ENCODE measurements around the gene ASCC2. TPM values are rescaled to one million over a fixed set of nuclear protein-coding genes. Genes with fewer than 3 reads are reported as not detected.

Gene ASCC2
- polyA plus RNA-seq, 3 donors, result 36.7 to 43.0 (median 39.6) TPM

DNA sequence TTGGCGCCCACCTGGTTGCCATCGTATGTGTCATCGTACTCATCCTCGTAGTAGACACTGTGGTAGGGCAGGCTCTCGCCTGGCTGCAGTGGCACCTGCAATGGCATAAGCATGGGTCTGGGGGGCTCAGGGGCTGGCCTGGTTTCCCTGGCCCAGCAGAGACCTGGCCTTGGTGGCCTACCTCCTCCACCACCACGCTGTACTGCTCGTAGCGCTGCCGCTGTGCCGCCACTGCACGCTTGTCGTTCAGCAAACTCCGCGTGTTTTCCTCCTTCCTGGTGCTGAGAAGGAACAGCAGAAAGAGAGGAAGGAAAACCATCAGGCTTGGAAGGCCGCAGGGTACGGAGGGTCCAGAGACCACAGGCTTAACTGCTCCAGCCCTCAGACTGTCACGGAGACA lies 44.7 kb downstream of the ASCC2 start:
- DNase-seq (ENCODE audit: low read depth in 3 of 3, low spot score in 2 of 3), result no peak

DNA sequence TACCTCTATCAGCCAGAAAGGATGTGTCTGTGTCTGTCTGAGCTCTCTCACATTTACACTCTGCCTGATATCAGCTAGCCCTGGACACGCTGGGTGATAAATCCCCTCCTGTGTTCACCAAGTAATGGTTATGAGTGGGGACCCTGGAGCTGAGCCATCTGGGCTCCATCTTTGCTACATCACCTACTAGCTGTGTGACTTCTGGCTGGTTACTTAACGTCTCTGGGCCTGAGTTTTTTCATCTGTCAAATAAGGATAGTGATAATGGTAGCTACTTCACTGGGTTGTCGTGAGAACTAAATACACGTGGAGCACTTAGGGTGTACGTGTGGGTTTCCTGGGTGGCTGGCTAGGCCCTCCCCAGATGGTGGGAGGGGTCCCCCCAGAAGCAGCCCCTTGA lies 48.0 kb downstream of the ASCC2 start:
- no peak for DNase-seq (ENCODE audit: low read depth in 3 of 3, low spot score in 2 of 3)

DNA sequence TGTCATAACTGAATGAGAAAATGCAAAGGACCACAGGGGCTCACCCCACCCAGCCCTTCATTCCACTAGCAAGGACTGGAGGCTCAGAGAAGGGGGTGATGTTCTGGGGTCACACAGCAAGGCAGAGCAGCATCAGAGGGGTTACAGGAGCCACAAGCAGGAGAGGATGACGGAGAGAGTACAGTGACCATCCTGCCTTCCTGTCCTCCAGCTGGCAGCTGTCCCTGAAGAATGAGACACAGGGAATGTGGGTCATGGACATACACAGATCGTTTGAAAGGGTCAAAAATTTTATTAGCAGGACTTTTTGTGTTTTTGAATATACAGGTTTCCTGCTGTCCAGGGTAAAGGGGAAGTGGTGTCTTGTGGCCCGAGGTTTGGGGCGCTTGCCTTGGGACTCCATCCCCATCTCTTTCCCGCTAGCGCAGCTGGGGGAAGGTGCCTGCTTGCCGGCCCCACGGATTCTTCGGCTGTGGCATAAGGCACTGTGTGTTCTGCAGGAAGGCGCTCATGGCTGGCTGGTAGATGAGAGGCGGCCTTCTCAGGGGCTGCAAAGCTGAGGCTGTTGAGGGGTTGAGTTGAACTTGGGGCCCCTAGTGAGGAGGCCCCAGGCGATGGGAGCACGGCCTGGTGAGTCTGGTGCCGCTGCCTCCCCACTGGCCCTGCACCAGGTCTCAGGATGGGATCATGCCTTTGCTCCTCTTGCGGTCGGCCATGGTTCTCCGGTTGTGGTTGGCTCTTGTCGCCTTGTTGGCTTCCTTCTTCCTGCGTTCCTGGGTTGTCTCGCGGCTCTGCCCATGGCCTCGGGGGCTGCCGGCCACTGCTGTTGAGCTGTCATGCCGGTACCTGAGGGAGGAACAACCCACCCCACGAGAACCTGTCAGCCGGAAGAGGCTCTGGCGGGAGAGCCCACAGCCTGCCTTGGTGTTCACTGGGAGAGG lies 49.5 kb downstream of the ASCC2 start:
- DNase-seq (ENCODE audit: low read depth in 3 of 3, low spot score in 2 of 3), result no peak

DNA sequence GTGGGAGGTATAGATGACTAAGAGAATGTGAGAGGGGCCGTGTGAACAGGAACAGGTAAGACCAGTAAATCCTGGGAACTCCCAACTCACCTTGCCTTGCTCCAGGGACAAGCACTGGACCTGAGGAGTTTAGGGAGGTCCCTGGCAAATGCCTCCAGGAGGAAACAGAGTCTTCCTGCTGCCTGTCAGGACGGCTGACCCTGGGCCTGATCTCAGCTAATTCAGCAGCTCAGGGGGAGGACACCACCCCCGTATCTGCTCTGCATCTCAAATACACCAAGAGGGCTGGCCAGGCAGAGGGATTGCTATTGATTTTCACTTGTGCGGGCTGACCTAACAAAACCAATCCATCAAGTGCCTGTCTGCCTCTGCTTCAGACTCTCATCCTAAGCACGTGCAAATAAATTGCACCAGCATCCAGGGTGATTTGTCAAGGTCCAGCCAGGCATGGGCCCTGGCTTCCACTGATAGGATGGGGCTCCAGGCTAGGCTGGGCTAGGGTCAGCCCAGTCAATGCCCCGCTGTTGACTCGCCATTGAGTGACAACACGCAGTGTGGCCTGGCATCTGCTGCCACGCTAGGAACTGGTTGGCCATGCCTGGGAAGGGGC lies 50.6 kb downstream of the ASCC2 start:
- DNase-seq (ENCODE audit: low read depth in 3 of 3, low spot score in 2 of 3), result no peak

DNA sequence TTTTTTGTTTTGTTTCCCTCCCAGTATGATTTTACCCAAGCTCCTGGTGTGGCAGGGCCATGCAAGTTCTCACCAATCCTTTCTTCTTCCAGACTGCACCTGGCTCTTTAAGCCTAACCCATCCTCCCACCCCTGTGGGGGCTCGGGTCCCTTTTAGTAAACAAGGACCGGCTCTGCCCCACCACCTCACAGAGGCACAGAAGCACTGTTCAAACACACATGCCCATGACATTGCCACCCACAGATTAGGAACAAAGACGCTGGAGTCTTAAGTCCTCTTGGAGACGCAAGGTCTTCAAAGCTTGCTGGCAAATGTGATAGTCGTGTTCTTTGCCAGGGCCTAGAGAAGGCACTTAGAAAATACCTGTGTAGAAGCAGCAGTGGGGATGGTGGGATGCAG lies 52.0 kb downstream of the ASCC2 start:
- no peak for DNase-seq (ENCODE audit: low read depth in 3 of 3, low spot score in 2 of 3)

DNA sequence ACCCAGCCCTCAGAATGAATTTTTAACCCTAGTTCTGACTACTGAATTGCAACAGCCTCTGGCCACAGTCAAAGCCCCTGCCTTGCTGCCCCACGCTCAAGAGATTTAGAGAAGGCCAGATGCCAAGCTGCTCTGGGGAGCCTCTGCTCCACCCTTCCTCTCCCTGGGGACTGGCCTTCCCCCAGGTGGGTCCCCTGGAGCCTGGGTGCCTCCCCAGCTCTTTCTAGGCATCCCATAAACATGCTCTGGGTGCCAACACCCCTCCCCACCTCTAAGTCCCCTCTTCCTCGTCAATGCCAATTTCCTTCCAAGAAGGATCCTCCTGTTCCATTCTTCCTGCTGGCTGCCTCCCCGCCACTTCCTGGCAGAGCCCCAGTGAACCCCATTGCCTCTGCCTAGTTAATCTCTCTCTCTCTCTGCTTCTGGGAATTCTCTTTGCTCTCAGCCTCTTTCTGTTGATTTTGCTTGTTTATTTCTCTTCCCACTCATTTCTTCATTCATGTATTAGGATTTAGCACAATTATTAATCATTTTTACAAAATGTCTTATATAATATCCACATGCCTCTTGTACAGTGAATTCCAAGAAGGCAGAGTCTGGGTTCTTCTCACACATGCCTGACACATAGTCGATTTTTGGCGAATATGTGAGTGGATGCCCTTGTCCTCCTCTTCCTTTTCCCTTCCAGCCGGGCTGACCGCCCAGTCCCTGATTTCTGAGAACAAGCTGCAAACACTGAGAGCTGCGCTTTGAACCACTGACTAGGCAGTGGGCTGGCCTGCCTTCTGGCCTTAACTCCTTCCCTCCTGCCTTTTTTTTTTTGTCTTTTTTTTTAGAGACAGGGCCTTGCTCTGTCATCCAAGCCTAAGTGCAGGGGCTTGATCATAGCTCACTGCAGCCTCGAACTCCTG lies 53.4 kb downstream of the ASCC2 start:
- no peak for DNase-seq (ENCODE audit: low read depth in 3 of 3, low spot score in 2 of 3)

DNA sequence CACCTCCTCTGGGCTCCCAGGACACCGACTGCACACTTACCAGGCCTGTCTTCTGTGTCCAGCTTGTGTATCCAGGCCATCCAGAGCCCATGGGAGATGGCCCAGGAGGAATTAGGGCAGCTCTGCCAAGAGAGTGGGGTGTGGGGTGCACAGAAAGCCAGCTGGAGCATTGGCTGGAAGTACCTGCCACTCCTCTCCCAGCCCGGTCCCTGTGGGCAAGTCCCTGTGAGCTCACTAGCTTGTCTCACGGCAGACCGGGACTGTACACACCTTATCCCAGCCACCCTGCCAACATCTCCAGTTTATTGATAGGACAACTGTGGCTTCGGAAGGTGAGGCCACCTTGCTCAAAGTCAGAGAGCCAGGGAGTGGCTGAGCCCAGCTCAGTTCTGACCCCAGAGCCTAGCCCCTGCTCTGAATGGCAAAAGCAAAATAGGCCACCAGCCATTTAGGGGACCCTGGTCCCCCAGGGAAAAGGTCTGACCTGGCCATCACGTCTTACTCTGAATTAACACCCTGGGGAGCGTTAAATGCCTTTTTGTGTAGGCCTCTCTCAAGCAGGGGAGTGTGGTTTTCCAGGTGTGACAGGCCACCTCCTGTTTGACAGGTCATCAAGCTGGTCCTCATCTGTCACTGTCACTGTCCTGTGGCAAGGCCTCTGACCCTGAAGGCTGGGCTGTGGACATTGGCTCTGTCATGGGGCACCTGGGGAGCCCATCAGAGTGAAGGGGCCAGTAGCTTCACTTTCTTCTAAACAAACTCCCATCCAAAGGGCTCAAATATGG lies 55.8 kb downstream of the ASCC2 start:
- no peak for DNase-seq (ENCODE audit: low read depth in 3 of 3, low spot score in 2 of 3)

DNA sequence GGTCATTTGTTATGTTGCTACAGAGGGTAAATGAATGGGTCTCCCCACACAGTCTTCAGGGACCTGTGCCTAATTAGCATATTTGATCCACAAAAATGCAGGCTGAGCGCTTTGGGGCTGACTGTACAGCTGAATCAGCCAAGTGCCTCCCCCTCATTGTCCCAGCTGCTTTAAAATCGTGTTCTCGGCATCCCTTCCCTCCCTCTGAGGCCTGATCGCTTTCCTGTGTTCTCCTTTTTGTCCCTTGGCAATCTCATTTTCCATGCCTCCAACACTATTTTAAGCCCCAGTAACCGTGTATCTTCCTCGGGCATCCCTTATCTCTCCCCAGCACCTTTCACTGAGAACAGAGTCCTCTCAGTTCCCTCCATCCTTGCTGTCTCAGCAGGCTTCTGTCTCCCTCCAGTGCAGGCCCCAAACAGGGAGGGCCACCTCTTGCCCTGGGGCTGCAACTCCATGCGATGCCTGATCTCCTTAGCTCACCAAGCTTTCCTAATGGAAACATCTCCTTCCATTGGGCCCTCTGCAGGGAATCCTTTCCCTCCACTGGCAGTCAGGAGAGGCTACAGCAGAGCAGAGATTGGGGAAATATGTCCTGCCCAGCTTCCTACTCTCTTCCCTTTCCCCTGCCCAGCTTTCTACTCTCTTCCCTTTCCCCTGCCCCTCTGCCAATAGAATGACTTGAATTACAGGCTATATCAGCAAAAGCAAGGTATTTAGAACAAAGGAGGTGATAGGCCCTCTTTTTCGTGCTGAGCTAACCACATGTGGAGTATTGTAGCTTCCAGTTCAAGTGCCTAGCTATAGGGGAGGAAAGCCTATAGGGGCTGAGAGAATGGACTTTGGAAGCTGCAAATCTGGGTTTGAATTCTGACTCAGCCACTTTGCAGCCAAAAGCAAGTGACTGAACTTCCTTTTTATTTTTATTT lies 57.1 kb downstream of the ASCC2 start:
- DNase-seq (ENCODE audit: low read depth in 3 of 3, low spot score in 2 of 3), result no peak

DNA sequence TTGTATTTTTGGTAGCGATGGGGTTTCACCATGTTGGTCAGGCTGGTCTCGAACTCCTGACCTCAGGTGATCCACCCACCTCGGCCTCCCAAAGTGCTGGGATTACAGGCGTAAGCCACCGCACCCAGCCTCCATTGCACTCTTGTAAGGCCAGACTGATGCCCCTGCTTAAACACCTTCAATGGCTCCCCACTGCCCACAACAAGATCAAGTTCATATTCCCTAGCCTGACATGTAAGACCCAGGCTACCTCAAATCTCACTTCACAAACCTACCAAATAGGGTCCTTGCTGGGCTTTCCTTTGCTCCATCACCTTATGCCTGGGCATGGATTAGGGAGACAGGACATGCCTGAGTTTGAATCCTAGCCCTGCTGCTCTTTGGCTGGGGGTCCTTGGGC lies 57.9 kb downstream of the ASCC2 start:
- DNase-seq (ENCODE audit: low read depth in 3 of 3, low spot score in 2 of 3), result no peak

DNA sequence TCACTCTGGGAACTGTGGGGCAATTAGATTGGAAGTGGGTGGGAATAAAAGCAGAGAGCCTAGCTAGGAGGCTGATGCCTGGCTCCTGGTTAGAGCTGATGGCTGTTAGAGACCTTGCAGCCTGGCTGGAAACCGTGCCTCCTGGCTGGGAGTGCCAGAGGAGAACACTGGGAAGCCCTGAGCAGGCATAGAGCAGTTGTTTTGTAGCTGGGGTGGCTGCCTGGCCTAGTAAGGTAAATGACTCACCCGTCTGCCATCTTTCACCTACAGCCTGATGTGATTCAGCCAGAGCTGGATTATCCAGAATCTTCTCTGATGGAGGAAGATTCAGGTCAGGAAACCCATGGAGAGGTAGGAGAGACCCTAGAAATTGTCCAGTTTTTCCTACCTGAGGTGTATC lies 64.8 kb downstream of the ASCC2 start:
- DNase-seq (ENCODE audit: low read depth in 3 of 3, low spot score in 2 of 3), result no peak

DNA sequence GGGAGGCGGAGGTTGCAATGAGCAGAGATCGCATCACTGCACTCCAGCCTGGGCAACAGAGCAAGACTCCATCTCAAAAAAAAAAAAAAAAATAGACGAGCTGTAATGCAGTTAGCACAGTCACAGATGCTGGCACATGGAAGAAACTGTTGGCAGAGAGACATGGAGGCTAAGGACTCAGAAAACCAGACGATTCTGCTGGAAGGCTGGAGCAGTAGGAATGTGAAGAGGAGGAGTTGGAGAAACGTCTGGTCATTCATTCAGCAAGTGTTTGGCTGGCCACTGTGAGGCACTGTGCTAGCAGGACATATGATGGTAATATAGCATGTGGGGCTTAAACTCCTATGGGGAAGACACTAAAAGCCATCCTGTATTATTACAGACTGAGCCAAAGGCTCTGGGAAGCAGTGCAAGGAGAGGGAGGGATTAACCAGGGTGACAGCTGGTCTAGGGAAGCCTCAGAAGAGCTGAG lies 65.9 kb downstream of the ASCC2 start:
- DNase-seq (ENCODE audit: low read depth in 3 of 3, low spot score in 2 of 3), result no peak

DNA sequence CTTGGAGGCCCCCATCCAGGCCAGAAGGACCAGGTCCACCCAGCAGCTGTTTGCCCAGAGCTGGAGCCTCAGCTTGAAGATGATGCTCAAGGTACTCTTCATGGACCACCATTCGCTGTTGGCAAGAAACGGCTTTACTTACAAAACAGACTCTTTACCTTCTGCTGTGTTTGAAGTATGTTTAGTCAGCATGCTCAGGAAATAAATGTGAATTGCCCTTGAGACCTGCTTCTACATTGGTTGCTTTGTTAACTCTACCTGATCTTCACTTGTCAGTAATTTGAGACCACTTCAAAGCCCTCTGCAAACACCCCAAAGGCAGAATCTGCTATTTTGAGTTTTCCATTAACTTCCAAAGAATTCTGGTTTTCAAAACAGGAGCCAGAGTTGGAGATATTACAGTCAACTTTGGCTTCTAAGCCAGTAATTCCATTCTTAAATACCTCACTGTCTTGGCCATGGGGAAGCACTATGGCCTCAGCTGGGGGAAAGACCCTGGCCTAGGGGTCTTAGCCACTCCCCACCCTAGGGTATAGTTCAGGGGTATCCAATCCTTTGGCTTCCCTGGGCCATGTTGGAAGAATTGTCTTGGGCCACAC lies 68.3 kb downstream of the ASCC2 start:
- DNase-seq (ENCODE audit: low read depth in 3 of 3, low spot score in 2 of 3), result no peak

DNA sequence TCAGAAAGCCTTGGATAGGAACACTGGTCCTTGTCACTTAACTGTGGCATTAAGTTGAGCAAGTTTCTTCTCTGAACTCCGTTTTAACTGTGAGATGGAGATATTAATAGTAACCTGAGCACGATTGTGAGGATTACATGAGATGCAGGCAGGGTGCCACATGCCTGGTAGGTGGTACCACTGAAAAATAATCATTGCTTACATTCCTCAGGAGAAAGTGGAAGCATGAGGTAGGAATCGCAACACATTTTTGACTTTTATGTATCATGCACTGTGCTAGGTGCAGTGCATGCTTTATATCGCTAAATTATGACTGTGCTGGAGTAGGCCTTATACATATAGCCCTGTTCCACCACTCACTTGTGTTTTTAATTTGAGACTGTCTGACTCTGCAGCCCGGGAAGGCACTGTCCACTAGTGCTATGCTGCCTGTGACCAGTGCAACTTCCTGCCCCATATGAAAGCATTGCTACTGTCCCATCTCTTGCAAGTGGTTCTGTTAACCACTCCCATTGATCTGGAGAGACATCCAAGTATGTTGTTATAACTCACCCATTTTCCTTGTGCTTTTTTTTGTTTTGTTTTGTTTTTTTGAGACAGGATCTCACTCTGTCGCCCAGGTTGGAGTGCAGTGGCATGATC lies 69.9 kb downstream of the ASCC2 start:
- no peak for DNase-seq (ENCODE audit: low read depth in 3 of 3, low spot score in 2 of 3)

DNA sequence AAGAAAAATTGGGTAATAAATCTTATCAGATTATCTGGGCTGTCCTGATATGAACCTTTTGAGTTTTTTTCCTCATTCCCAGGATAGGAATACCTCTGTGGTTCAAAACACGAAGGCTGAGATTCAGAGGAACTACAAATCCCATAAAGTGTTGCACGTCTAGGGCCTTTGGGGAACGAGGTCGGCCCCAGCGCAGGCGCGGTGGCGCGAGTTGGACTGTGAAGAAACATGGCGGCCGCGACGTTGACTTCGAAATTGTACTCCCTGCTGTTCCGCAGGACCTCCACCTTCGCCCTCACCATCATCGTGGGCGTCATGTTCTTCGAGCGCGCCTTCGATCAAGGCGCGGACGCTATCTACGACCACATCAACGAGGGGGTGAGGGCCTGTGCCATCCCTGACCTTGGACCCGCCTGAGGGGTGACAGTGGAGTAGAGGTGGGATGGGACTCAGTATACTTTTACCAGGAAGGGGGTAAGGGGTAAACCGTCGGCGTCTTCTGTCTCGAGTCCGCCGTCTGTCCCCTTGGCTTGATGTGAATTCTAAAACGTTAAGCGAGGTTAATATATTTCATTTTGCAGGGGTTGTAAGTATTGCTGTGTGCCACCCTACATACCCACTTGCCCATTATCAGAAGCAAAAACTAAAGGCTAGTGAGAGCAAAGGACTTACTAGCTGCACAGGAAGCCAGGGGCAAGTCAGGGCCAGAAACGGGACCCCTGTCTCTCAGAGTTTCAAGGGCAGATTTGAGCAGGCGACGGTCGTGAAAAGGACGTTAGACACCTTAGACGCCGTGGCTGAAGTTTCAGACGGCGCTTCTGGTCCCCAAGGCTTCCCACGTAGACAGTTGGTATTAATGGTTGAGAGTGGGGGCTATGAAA lies 70.7 kb downstream of the ASCC2 start, which contains the start of gene UQCR10:
UQCR10 (plus strand) TSS at position 199 of the 881 bp plus-strand sequence; CDS start at position 229, 30 bp downstream.
- DNase-seq (ENCODE audit: low read depth in 3 of 3, low spot score in 2 of 3), result peak; percentile 90 to 92 (median 91)

DNA sequence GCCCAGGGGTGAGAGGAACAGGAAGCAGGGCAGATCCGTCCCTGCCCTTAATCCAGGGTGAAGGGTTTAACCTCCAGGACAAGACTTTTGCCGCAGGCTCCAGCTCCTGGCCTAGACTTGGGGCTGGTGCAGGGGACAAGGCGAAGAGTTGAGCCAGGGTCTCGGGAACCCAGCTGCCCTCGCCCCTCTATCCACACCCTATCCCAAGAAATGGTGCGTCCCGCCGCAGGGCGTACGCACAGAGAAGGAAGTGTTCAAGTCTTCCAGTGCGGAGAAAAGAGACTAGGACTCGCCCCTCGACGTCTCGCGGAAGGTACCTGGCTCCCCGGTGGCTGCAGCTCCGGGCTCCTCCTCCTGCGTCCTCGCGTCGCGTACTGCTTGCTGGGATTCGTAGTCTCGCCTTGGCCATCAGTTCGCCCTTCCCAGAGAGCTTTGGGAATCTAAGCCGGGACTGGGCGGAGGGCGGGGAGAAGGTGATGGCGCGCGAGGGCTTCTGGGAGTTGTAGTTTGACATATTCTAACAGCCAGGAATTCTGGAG lies 71.4 kb downstream of the ASCC2 start, which contains the start of gene ZMAT5:
ZMAT5 (minus strand) TSS at position 376 of the 539 bp plus-strand sequence. CDS start 18,463 bp downstream, outside the sequence.
- DNase-seq (ENCODE audit: low read depth in 3 of 3, low spot score in 2 of 3), result peak; percentile 85 to 95 (median 94)

DNA sequence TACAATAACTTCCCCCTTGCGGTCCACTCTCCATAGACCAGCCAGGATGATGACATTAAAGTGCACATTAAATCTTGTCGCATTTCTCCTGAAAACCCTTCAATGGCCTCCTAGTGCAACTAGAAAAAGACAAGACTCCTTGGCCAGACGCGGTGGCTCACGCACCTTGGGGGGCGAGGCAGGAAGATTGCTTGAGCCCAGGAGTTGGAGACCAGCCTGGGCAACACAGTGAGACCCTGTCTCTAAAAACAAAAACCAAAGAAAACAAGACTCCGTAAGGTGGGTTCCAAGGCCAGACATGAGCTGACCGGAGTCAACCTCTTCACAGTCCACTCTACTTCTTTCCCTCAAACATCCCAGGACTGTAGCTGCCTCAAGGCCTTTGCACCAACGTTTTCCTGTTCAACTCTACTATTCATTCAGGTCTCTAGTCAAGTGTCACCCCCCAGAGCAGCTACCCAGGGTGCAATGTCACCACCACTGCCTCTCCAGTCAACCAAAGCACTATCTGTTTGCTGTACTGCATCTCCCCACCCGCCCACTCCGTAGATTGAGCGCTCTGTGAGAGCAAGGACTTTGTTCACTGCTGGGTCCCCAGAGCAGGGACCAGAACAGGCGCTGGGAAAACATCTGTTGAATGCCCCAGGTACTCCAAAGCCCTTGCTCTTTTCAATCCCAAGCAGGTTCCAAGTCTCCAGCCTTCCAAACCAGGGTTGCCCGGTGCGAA lies 72.0 kb downstream of the ASCC2 start:
- DNase-seq (ENCODE audit: low read depth in 3 of 3, low spot score in 2 of 3), result peak in 1 of 3 donors; percentile 17
